ENCODE results near the gene ARID1B. TPM values are rescaled to one million over a fixed set of nuclear protein-coding genes. Genes with fewer than 3 reads are reported as not detected.
A peak's percentile ranks its signal among the peaks of the same experiment; 100 is the strongest.

The ARID1B gene
- total and polyA plus RNA-seq, 9 of the 15 experiments (the other 6 are each of a cell fraction or from before 2014, with no cell fraction given): 12.5 to 50.5 (median 25.8) TPM

GRCh38 chr6:157107571-157107914 lies 330.4 kb downstream of the ARID1B start:
- H2AFZ ChIP-seq (ENCODE audit: low read depth, low read length): no peak overlapping the region
- peaks cover 4% of the 10 kb centered on the region; the same call in 2 of the 3 replicates for H3K79me2 ChIP-seq (ENCODE audit: control insufficient read depth, insufficient read depth, low read length)
- FAIRE-seq: no peak
- TF ChIP-seq ZBTB40 (IDR thresholded peaks at IDR 0.05) (no peak), ZBTB40 (CRISPR knock-in tag; IDR thresholded peaks at IDR 0.05) (no peak), RBM39 (optimal IDR thresholded peaks at IDR 0.05; ENCODE audit: low read depth, low read length) (no peak), PHF8 (IDR thresholded peaks at IDR 0.05; ENCODE audit: borderline replicate concordance, low read length) (no peak), KDM5B (IDR thresholded peaks at IDR 0.05; ENCODE audit: insufficient replicate concordance, low read depth, low read length) (no peak), PPARD (CRISPR knock-in tag; IDR thresholded peaks at IDR 0.05) (no peak), CC2D1A (IDR thresholded peaks at IDR 0.05) (no peak), SPI1 (IDR thresholded peaks at IDR 0.05; ENCODE audit: borderline replicate concordance, low read depth, low read length) (no peak), USF2 (CRISPR knock-in tag; IDR thresholded peaks at IDR 0.05) (no peak), SMAD3 (CRISPR knock-in tag; conservative IDR thresholded peaks at IDR 0.05) (no peak), HDAC2 (IDR thresholded peaks at IDR 0.05) (no peak), XRCC5 (IDR thresholded peaks at IDR 0.05; ENCODE audit: low read depth, low read length) (no peak), MEF2A (IDR thresholded peaks at IDR 0.05; ENCODE audit: control insufficient read depth, low read depth, low read length) (no peak)
- H3K27me3 ChIP-seq (ENCODE audit: control insufficient read depth in 2 of 2, insufficient read depth in 2 of 2, low read length in 2 of 2): no peaks in the 10 kb centered on the region
- WGBS (ENCODE audit: insufficient coverage, low coverage, missing lambda C conversion rate): 30% methylated on average over 4 of the region's 4 CpGs
- no peak for ATAC-seq
- H3K27ac ChIP-seq (ENCODE audit: extremely low read depth, low read depth, low read length): peak overlapping the region; percentile 44; the same call in 1 of the 3 replicates
- CTCF ChIA-PET (ENCODE audit: low intra/inter-chr PET ratio): no interaction called here
- DNase-seq (ENCODE audit: extremely low read depth in 1 of 4, low spot score in 3 of 4): no peak
- 0 out of 3 replicates have a peak, but pooled peaks cover 5% of the 10 kb centered on the region for H3K36me3 ChIP-seq (ENCODE audit: control insufficient read depth, insufficient read depth, low read length)
- peaks cover 0 to 25% of the 10 kb centered on the region in 2 experiments; a peak in 4 of 5 replicates for H3K4me1 ChIP-seq (replicated peaks in 1 of 2; ENCODE audit: control insufficient read depth in 2 of 2, insufficient read depth in 2 of 2, low read length in 2 of 2)
- H3K4me2 ChIP-seq (ENCODE audit: insufficient read depth, low read length): no peak overlapping the region
- in situ Hi-C loops (cut with MboI): no loop called here
- POLR2A ChIA-PET: no interaction called here
- no peak overlapping the region for H3K4me3 ChIP-seq
- no peaks in the 10 kb centered on the region for H3K9me1 ChIP-seq (ENCODE audit: control insufficient read depth, insufficient read depth, low read length)
- intact Hi-C loops (cut with micrococcal nuclease): no loop called here
- BruUV-seq (replicated peaks): no TSS peak
- no peaks in the 10 kb centered on the region for H4K20me1 ChIP-seq (replicated peaks; ENCODE audit: control insufficient read depth, insufficient read depth, low read length)
- H3K9me3 ChIP-seq (replicated peaks; ENCODE audit: control insufficient read depth, insufficient read depth, low read depth, low read length): no peaks in the 10 kb centered on the region
- H3K9ac ChIP-seq (ENCODE audit: insufficient read depth in 1 of 2, low read depth in 2 of 2, low read length in 2 of 2): no peak overlapping the region
